GM19025 (cell line): ENCODE measurements around the gene C19orf12.
A peak's percentile ranks its signal among the peaks of the same experiment; 100 is the strongest.

ENCODE experiments used
- ATAC-seq: cut with Tn5 transposase; IDR thresholded peaks from one replicate; pipeline ENCODE4 v1.9.1; 2021; ENCODE audit warnings: mild to moderate bottlenecking, low read depth, moderate library complexity; ENCODE audit not compliant: unreplicated experiment

C19orf12 gene

DNA sequence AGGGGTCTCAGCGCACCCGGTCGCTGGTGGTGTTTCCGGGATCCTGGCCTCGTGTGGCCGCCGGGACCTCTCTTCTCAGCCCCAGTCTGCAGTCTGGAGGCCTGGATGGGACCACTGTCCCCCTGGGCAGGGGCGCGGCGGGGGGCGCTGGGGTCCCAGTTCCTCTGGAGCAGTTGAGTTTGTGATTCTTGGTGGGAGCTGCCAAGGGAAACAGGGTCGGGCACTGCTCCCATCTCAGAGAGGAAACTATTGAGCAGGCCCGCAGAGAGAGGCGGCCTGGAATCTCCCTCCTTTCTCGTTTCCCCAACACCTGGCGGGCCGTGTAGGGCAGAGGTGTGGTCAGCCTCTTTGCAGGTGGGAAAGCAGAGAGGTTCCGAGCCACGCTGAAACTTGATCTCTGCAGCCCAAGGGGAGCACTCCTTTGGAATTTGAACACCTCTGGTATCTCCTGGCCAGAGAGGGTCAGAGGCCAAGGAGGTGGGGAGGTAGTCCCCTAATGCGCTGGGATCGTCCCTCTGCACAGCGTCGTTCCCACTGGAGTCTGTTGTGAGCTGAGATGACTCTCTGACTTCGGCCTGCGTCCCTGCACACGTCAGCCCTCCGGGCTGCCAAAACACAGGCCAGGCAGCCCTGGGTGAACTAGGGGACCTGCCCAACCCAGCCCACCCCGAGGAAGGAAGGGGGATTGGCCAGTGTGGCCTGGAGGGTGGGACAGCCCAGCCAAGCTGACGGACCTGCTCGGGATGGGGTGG is 49.1 kb downstream of the C19orf12 start:
- no peak for ATAC-seq

DNA sequence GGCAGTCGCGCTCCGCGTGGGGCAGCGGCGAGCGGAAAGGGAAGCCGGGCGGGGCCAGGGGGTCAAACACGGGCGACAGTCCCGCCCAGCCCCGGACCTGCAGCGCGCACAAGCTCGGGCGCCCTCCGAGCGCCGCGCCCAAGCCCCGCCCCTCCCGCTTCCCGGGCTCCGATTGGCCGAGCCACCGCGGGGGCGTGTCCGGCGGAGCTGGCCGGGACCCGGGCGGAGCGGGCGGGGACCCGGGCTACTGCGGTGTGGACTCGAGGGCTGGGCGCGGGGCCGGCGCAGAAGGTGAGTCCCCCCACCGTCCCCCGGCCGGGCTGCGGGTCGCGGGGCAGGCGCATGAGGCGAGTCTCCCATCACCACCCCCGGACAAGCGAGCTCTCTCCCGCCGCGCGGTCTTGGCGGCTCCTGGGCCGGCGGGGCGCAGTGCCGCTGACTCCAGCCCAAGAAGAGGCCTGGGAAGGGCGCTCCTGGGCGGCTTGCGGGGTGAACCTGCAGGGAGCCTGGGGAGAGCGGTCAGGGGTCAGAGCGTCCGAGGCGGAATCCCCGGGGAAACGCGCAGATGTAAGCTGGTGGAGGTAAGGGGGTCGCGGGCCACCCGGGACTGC is 49.7 kb downstream of the C19orf12 start, which contains the start of gene PLEKHF1:
TSS of gene PLEKHF1 (plus strand) at position 247 of the 611 bp plus-strand sequence. CDS start 8,379 bp downstream, outside the sequence.
- peak; percentile 93 for ATAC-seq

DNA sequence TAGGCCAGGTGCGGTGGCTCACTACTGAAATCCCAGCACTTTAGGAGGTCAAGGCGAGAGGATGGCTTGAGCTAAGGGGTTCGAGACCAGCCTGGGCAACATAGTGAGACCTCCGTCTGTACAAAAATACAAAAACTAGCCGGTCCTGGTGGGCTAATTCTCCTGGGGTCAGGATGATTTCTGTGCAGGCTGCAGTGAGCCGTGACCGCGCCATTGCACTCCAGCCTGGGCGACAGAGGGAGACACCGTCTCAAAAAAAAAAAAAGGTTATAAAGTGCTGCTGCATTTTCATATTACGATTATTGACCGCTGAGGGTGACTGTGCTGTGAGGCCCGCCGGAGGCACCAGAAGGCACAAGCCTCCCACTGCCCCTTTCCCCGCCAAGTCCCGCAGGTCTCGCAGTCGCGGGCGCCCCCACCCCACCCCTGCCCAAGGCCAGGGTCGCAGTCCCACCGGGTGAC is 50.3 kb downstream of the C19orf12 start:
- ATAC-seq = no peak

DNA sequence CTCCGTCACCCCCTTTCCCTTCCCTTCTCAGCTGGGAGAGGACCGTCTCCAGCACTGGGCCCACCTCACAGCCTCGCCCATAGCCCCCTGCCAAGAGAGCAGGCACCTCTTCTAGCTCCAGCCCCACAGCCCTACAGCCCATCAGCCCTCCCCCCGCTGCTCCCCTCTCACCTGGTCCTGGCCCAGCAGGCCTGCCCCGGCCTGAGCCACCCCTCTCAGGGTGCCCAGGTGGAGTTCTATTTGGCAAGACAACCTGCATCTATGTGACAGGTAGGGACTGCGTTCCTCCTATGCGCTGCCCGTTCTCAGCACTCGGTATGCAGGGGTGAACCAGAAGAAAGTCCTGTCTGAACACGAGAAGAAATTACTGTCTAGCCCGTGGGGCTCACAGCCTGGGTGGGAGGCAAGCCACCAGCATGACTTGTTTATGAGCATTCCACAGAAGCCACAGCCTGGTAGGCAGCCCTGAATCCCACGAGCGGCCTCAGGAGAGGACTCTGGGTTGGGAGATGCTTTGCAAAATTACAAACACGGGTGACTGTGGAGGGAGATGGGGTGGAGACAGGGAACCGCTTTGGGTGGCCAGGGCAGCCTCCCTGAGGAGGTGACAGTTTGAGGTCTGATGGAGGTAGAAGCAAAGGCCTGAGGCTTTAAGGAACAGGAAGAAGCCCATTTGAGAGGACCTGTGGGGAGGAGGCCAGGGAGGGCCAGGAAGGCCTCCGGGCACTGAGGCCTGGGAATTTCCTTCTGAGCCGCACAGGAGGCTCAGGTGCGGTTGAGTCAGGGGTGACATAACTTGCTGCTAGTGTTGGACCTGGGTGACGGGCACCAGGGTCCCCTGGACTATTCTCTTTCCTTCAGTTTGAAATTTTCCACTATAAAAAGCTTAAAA is 51.0 kb downstream of the C19orf12 start:
- ATAC-seq = no peak

DNA sequence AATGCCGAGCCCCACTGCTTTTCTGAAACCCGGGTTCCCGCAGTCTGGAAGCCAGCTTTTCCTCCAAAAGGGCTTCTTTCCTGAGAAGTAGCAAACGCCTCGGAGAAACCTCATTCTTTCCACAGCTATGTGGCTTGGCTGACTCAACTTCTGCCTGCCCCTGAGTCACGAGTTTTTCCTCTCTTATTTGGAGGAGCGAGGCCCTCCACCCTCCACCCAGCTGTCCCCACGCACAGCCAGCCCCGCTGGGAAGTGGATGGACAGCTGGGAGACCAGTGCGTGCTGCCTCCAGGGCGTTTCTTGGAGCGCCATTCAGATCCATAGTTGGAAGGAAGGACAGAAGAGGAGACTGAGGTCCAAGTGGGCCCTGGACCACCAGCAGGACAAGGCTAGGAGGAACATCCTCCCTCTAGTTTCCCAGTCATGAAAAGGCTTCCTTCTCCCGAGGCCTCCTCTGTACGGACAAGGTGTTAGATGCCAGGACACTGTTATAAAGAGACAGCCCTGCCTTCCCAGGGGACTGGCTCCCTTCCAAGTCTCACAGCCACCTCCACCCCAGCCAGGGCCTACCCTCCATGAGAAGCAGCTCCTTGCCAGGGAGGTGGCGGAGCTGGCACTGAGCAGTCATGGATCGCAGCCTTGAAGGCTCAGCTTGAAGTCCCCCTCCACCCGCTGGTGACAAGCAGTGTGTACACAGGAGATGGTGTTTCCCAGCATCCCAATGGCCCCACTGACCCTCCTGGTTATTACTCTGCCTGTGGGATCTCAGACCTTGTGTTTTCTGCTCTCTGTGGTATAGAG is 52.3 kb downstream of the C19orf12 start:
- ATAC-seq = no peak

DNA sequence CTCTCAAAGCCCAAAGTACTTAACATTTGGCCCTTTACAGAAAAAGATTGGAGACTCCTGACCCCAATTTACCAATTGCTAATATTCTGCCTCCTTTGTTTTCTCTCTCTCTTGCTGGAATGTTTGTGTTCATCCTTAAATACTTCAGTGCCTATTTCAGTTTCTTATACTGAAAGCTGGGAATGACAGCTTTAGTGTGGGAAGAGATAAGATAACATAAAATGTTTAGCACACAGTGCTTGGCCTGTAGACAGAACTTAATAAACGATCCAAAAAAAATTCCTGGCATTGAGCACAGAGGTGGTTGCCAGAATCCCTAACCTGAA is 52.8 kb downstream of the C19orf12 start:
- no peak for ATAC-seq

DNA sequence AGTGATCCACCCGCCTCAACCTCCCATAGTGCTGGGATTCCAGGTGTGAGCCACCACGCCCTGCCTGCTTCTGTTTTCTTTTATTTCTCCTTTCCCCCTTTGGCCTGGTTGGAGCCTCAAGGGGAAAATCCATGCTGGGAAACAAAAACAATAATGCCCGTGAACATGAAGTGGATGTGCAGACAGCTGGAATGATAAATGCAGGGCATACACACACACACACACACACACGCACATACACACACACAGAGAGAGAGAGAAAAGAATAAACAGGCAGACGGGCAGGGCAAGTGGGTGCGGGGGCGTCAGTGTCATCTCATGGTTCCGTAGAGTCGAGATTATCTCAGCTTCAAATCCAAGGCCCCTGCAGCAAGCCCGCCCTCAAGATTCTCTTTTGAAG is 54.2 kb downstream of the C19orf12 start:
- ATAC-seq = no peak

DNA sequence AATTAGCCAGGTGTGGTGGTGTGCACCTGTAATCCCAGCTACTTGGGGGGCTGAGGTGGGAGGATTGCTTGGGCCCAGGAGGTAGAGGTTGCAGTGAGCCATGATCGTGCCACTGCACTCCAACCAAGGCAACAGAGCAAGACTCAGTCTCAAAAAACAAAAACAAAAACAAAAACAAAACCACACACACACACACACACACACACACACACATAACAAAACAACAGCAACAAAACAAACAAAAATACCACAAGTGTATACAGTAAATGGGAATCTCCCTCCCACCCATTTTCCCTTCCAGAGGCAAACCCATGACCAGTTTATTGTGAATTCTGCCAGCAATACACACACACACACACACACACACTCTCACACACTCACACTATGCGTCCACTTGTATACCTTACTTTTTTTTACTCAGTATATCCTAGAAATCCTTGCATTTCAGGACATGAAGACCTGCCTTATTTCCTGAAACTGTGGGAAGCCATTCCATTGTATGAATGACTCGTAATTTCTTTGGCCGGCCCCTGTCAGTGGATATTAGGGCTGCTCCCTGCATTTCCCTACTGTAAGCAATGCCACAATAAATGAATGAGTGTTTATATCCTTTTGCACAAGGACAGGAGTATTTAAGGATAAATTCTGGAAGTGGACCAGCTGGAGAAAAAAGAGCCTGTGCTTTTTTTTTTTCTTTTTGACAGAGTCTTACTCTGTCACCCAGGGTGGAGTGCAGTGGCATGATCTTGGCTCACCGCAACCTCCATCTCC is 56.7 kb downstream of the C19orf12 start:
- ATAC-seq = no peak

DNA sequence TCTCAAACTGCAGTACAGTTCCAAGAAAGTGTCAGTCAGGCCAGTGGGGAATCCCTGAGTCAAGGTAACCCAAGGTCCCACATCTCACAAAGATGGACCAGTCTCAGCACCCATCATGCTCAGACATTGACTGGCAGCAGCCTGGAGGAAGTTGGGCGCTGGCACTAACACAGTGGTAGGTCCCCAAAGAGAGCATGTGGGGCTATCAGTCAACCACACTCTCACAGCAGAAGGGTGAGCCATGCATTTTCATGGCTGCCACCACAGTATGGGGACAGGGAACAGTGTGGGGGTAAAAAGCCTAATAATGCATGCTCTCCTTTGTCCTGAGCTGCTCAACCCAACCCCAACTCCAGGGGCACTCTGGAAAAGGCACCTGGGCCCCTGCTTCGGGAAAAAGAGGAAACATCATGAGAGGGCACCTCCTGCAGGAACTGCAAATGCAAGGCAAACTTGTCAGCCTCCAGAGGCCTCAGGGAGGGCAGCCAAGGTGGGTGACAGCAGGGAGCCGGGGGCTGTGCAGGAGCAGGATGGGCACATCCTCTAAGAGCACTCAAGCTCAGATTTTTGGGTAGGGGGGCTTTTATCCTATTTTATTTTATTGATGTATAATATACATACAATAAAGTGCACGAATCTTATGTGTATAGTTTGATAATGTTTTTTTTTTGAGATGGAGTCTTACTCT is 59.3 kb downstream of the C19orf12 start:
- no peak for ATAC-seq

DNA sequence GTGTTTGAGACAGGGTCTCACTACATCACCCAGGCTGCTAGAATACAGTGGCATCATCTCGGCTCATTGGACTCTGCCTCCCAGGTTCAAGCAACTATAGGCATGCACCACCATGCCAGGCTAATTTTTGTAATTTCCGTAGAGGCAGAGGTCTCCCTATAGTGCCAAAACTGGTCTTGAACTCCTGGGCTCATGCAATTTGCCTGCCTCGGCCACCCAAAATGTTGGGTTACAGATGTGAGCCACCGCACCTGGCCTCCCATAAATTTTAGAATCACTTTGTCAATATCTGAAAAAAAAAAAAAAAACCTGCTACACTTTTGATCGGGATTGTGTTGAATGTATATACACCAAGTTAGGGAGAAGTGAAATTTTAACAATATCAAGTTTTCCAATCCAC is 61.7 kb downstream of the C19orf12 start:
- ATAC-seq = no peak

DNA sequence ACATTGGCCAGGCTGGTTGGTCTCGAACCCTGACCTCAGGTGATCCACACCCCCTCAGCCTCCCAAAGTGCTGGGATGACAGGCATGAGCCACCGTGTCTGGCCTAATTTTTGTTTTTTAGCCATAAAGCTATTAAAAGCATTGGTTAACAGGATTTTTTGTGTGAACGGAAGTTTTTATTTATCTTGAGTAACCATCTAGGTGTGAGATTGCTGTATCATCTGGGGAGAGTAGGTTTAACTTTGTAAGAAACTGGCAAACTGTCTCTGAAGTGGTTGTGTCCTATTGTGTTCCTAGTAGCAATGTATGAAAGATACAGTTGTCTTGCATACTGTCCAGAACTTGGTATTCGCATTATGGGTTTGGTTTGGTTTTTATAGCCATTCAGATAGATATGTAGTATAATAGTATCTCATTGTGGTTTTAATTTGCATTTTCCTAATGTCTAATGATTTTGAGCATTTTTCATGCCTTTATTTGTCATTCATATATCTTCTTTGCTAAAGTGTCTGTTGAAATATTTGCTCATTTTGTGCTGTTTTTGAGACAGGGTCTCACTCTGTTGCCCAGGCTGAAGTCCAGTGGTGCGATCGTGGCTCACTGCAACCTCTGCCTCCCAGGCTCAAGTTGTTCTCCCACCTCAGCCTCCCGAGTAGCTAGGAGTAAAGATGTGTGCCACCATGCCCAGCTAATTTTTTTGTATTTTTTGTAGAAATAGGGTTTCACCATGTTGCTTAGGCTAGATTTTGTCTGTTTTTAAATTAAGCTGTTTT is 63.3 kb downstream of the C19orf12 start:
- ATAC-seq = no peak

DNA sequence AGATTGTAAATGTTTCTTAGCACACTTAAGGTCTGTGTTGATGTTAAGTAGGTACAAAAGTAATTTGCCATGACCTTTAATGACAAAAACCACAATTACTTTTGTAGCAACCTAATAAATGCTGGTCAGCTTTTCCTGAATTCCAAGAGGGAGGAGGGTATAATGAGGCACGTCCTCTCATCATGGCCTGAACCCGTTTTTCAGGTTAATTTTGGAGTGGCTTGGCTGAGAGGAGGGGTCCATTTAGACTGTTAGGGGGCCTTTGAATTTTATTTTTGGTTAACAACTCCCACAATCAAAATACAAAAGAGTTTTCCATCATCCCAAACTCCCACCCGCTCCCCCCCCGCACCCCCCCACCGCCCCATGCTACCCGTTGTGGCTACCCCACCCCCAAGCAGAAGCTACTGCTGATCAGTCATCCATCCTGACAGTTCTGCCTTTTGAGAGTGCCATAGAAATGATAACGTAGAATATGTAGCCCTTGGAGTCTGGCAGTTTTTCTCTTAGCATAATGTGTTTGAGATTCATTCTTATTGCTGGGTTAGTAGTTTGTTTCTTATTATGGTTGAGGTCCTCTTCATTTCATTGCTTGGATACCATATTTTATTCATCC is 64.2 kb downstream of the C19orf12 start:
- no peak for ATAC-seq
